GM12801 (cell line): ENCODE data around the gene ZNF652.

Experiments used
- TF ChIP-seq, protein P1 (sequence below): IDR thresholded peaks from one replicate; pipeline ENCODE4 v1.5.1; 2011; ENCODE audit warnings: control low read depth; ENCODE audit not compliant: insufficient read length; ENCODE audit errors: extremely low read depth

ZNF652 gene

DNA sequence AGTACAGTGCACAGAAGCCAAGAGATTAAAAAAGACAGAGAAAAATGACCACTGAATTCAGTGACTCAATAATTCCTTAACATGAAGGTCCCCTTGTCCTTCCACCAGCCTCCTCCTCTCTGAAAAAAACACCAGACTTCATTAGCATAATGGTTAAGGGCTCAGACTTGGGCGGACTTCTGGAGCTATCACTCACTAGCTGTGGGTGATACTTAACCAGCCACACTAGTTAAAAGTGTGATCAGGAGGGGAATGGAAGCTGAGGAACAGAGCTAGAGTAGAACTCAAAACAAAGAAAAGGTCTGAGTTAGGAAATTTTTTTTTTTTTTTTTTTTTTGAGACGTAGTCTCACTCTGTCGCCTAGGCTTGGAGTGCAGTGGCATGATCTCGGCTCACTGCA, 23.2 kb downstream of the ZNF652 start:
- TF ChIP-seq, protein P1, sequence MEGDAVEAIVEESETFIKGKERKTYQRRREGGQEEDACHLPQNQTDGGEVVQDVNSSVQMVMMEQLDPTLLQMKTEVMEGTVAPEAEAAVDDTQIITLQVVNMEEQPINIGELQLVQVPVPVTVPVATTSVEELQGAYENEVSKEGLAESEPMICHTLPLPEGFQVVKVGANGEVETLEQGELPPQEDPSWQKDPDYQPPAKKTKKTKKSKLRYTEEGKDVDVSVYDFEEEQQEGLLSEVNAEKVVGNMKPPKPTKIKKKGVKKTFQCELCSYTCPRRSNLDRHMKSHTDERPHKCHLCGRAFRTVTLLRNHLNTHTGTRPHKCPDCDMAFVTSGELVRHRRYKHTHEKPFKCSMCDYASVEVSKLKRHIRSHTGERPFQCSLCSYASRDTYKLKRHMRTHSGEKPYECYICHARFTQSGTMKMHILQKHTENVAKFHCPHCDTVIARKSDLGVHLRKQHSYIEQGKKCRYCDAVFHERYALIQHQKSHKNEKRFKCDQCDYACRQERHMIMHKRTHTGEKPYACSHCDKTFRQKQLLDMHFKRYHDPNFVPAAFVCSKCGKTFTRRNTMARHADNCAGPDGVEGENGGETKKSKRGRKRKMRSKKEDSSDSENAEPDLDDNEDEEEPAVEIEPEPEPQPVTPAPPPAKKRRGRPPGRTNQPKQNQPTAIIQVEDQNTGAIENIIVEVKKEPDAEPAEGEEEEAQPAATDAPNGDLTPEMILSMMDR: no peak

DNA sequence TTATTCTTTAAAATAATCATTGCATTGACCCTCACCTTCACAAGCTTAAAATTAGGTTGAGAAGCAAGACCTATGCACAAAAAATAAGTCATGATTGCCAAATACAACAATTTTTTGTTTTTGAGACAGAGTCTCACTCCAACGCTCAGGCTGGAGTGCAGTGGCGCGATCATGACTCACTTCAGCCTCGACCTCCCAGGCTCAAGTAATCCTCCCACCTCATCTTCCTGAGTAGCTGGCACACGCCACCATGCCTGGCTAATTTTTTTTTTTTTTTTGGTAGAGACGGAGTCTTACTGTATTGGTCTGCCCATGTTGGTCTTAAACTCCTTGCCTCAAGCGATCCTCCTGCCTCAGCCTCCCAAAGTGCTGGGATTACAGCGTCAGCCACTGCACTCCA, 24.2 kb downstream of the ZNF652 start:
- TF ChIP-seq, protein P1: no peak

DNA sequence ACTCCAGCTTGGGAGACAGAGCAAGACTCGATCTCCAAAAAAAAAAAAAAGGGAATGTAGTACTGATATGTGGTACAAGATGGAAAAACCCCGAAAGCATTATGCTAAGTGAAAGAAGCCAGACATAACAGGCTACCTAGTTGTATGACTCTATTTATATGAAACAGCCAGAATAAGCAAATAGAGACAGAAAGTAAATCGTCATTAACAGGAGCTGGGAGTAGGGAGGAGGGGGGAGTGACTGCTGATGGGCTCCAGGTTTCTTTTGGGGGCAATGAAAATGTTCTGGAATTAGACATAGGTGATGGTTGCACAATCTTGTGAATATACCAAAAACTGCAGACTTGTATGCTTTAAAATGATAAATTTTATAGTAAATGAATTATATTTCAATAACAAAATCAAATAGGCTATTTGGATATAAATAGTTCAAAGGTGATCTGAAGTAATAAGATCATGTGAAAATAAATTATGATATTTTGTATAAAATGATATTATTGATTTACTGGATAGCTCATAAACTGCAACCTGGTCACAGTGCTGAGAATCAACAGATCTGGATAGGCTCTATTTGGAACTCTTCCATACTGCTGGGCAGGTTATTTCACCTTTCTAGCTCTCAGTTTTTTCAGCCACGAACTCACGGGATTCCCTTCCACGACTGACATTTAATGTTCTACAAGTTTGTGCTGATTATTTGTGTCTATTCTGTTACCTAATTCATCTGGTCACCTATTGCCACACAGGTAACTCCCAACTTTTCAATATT, 27.1 kb downstream of the ZNF652 start:
- TF ChIP-seq, protein P1: no peak

DNA sequence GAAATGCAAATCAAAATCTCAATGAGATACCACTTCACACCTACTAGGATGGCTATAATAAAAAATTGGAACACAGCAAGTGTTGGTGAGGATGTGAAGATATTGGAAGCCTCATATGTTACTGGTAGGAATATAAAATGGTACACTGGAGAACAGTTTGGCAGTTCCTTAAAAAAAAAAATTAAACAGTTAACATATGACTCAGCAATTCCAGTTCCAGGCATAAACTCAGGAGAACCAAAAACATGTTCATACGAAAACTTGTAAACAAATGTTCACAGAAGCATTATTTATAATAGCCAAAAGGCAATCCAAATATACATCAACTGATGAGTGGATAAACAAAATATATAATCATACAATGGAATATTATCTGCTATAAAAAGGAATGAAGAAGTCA, 28.2 kb downstream of the ZNF652 start:
- TF ChIP-seq, protein P1: no peak

DNA sequence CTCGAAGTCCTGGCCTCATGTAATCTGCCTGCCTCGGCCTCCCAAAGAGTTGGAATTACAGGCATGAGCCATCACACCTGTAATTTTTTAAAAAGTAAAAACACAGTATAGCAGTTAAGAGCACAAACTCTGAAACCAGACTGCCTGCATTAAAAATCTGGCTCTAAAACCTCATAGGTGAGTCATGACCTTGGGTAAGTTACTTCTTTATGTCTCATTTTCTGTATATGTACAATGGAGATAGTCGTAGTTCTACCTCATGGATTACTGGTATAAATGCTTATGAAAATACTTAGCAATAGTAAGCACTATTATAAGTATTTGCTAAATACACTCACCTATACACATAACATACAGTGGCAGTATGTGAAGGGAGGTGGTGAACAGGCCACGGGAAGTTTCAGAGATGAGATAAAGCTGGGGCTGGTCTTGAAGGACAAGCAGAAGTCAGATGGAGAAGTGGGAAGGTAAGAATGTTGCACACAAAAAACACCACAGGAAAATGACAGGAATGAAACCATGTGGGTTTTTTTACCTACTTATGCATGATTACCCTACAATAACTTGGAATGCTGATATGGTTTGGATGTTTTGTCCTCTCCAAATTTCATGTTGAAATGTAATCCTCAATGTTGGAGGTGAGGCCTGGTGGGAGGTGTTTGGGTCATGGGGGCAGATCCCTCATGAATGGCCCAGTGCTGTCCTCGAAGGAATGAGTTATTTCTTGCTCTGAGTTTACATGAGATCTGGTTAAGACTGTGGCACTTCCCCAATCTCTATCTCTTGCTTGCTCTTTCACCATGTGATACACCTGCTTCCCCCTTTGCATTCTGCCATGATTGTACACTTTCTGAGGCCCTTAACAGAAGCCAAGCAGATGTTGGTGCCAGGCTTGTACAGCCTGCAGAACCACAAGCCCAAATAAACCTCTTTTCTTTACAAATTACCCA, 33.9 kb downstream of the ZNF652 start:
- TF ChIP-seq, protein P1: no peak

DNA sequence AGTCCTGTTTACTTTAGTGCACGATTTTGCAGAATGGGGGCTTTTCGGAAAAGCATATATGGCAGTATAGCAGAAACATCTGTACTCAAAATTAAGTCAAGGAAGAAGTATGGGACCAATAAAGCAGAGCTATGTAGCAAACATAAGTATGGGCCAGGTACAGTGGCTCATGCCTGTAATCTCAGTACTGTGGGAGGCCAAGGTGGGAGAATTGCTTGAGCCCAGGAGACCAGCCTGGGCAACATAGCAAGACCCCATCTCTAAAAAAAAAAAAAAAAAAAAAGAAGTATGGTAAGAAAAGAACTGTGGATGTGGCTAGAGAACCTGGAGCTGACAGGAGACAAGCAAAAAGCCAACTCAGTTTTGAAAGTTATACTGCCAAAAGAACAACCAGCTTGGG, 36.1 kb downstream of the ZNF652 start:
- TF ChIP-seq, protein P1: no peak

DNA sequence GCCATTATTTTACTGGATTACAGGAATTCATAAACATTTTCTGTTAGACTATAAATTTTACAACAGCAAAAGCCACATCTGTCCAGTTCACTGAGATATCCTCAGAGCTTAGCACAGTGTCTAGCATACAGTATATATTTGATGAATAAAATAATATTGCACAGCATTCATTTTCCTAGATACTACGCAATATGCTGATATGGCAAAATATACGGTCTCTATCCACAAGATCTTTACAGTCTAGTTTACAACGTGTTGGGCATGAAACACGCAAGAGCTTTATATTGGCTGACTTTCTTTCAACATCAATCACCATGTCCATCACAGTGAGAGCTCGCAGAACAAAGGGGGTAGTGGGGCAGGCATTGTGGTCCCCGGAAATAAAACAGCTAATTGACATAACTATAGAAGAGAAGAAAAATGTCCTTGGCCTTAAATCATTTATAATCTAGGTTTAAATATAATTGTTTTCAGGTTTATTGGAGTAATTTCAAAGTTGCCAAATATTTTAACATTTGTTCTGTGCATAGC, 43.5 kb downstream of the ZNF652 start:
- TF ChIP-seq, protein P1: no peak
